ENCODE results near the gene JAKMIP3.

GRCh38 chr10:132064082-132064755, 1.5 kb upstream of the JAKMIP3 start:
- TF ChIP-seq, protein P1, sequence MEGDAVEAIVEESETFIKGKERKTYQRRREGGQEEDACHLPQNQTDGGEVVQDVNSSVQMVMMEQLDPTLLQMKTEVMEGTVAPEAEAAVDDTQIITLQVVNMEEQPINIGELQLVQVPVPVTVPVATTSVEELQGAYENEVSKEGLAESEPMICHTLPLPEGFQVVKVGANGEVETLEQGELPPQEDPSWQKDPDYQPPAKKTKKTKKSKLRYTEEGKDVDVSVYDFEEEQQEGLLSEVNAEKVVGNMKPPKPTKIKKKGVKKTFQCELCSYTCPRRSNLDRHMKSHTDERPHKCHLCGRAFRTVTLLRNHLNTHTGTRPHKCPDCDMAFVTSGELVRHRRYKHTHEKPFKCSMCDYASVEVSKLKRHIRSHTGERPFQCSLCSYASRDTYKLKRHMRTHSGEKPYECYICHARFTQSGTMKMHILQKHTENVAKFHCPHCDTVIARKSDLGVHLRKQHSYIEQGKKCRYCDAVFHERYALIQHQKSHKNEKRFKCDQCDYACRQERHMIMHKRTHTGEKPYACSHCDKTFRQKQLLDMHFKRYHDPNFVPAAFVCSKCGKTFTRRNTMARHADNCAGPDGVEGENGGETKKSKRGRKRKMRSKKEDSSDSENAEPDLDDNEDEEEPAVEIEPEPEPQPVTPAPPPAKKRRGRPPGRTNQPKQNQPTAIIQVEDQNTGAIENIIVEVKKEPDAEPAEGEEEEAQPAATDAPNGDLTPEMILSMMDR (IDR thresholded peaks at IDR 0.05 in 4 of 5, conservative IDR thresholded peaks at IDR 0.05 in 1 of 5): no peak
- no peak for TF ChIP-seq POLR2A (IDR thresholded peaks at IDR 0.05)
